Measurements from ENCODE around the gene HEXIM2. TPM values are rescaled to one million over a fixed set of nuclear protein-coding genes. Genes with fewer than 3 reads are reported as not detected.
A peak's percentile ranks its signal among the peaks of the same experiment; 100 is the strongest.

Gene HEXIM2
- total RNA-seq, 4 donors from 2014 or later = 1.2 to 10.8 (median 5.9) TPM

GRCh38 chr17:45175759-45176115 lies 14.1 kb downstream of the HEXIM2 start:
- in situ Hi-C loops (cut with MboI; ENCODE audit: low pct_ligation_motif_present in 1 of 4, low pct_unique_long_range_greater_than_20kb in 1 of 4, low sequenced_read_pairs in 3 of 4) = no loop called here
- WGBS, 2 donors (ENCODE audit: low coverage in 1 of 2) = 59 to 67% methylated on average over 2 to 3 of the region's 3 CpGs
- peak overlapping the region; percentile 44 to 76 (median 62) for H3K27ac ChIP-seq
- H3K4me3 ChIP-seq = no peak overlapping the region
- peaks cover 27 to 42% (median 41%) of the 10 kb centered on the region in 4 donors for H3K4me1 ChIP-seq
- no peaks in the 10 kb centered on the region for H3K27me3 ChIP-seq
- intact Hi-C loops (cut with DNase I; ENCODE audit: low total_unique reads) = no loop called here
- H3K9me3 ChIP-seq = no peaks in the 10 kb centered on the region
- DNase-seq = no peak
- H3K36me3 ChIP-seq = no peaks in the 10 kb centered on the region
- TF ChIP-seq POLR2A (IDR thresholded peaks at IDR 0.05) (no peak), POLR2AphosphoS5 (IDR thresholded peaks at IDR 0.05) (no peak), CTCF (IDR thresholded peaks at IDR 0.05) (no peak), EP300 (IDR thresholded peaks at IDR 0.05; ENCODE audit: low read depth) (no peak)

GRCh38 chr17:45177563-45177962 lies 15.9 kb downstream of the HEXIM2 start:
- no peaks in the 10 kb centered on the region for H3K9me3 ChIP-seq
- DNase-seq = no peak
- H3K36me3 ChIP-seq = no peaks in the 10 kb centered on the region
- intact Hi-C loops (cut with DNase I; ENCODE audit: low total_unique reads) = no loop called here
- H3K27me3 ChIP-seq = no peaks in the 10 kb centered on the region
- peaks cover 12 to 25% (median 22%) of the 10 kb centered on the region in 4 donors for H3K4me1 ChIP-seq
- TF ChIP-seq POLR2AphosphoS5 (IDR thresholded peaks at IDR 0.05) (no peak), EP300 (IDR thresholded peaks at IDR 0.05; ENCODE audit: low read depth) (no peak), POLR2A (IDR thresholded peaks at IDR 0.05) (no peak), CTCF (IDR thresholded peaks at IDR 0.05) (no peak)
- 85 to 100% methylated on average over 1 to 7 of the region's 7 CpGs for WGBS, 2 donors (ENCODE audit: low coverage in 1 of 2)
- no peak overlapping the region for H3K4me3 ChIP-seq
- H3K27ac ChIP-seq = no peak overlapping the region
- in situ Hi-C loops (cut with MboI; ENCODE audit: low pct_ligation_motif_present in 1 of 4, low pct_unique_long_range_greater_than_20kb in 1 of 4, low sequenced_read_pairs in 3 of 4) = no loop called here

GRCh38 chr17:45184144-45184543 lies 22.5 kb downstream of the HEXIM2 start:
- Histone ChIP-seq H3K9me3 (no peaks in the 10 kb centered on the region), H3K36me3 (no peaks in the 10 kb centered on the region), H3K27me3 (no peaks in the 10 kb centered on the region), H3K4me1 (no peaks in the 10 kb centered on the region), H3K4me3 (no peak overlapping the region), H3K27ac (no peak overlapping the region)
- intact Hi-C loops (cut with DNase I; ENCODE audit: low total_unique reads) = no loop called here
- TF ChIP-seq POLR2AphosphoS5 (IDR thresholded peaks at IDR 0.05) (no peak), EP300 (IDR thresholded peaks at IDR 0.05; ENCODE audit: low read depth) (no peak), POLR2A (IDR thresholded peaks at IDR 0.05) (no peak)
- DNase-seq = no peak
- WGBS, 2 donors (ENCODE audit: low coverage in 1 of 2) = 89 to 100% methylated on average over 1 to 5 of the region's 5 CpGs
- in situ Hi-C loops (cut with MboI; ENCODE audit: low pct_ligation_motif_present in 1 of 4, low pct_unique_long_range_greater_than_20kb in 1 of 4, low sequenced_read_pairs in 3 of 4) = no loop called here

- H3K27me3 ChIP-seq = no peaks in the 10 kb centered on the region
- TF ChIP-seq POLR2A (IDR thresholded peaks at IDR 0.05) = no peak
- TF ChIP-seq CTCF (IDR thresholded peaks at IDR 0.05) = no peak
- TF ChIP-seq POLR2AphosphoS5 (IDR thresholded peaks at IDR 0.05) = no peak
- no peak for TF ChIP-seq EP300 (IDR thresholded peaks at IDR 0.05; ENCODE audit: low read depth)
- H3K4me3 ChIP-seq = no peak overlapping the region
- no peaks in the 10 kb centered on the region for H3K9me3 ChIP-seq
- 79 to 87% methylated on average over 4 to 7 of the region's 7 CpGs for WGBS, 2 donors (ENCODE audit: low coverage in 1 of 2)
- in situ Hi-C loops (cut with MboI; ENCODE audit: low pct_ligation_motif_present in 1 of 4, low pct_unique_long_range_greater_than_20kb in 1 of 4, low sequenced_read_pairs in 3 of 4) (no loop called here), intact Hi-C loops (cut with DNase I; ENCODE audit: low total_unique reads) (no loop called here)
- H3K27ac ChIP-seq = no peak overlapping the region
- H3K36me3 ChIP-seq = no peaks in the 10 kb centered on the region
- H3K4me1 ChIP-seq = no peaks in the 10 kb centered on the region
- no peak for DNase-seq
Measured at GRCh38 chr17:45186801-45187354, 25.2 kb downstream of the HEXIM2 start.

GRCh38 chr17:45189009-45189408 lies 27.3 kb downstream of the HEXIM2 start:
- TF ChIP-seq CTCF (IDR thresholded peaks at IDR 0.05) = no peak
- no peak for TF ChIP-seq POLR2A (IDR thresholded peaks at IDR 0.05)
- TF ChIP-seq POLR2AphosphoS5 (IDR thresholded peaks at IDR 0.05) = no peak
- no peak for TF ChIP-seq EP300 (IDR thresholded peaks at IDR 0.05; ENCODE audit: low read depth)
- Histone ChIP-seq H3K4me3 (no peak overlapping the region), H3K36me3 (no peaks in the 10 kb centered on the region), H3K27me3 (no peaks in the 10 kb centered on the region), H3K27ac (no peak overlapping the region), H3K9me3 (no peaks in the 10 kb centered on the region), H3K4me1 (no peaks in the 10 kb centered on the region)
- in situ Hi-C loops (cut with MboI; ENCODE audit: low pct_ligation_motif_present in 1 of 4, low pct_unique_long_range_greater_than_20kb in 1 of 4, low sequenced_read_pairs in 3 of 4) = no loop called here
- WGBS, 2 donors (ENCODE audit: low coverage in 1 of 2) = 74 to 83% methylated on average over 2 of the region's 2 CpGs
- DNase-seq = no peak
- intact Hi-C loops (cut with DNase I; ENCODE audit: low total_unique reads) = no loop called here
